Measurements from ENCODE around the gene NBPF6.
A peak's percentile ranks its signal among the peaks of the same experiment; 100 is the strongest.
"Not testable (repeated sequence)": the region's sequence is repeated elsewhere in the genome, so short reads cannot be mapped to it uniquely, and the experiment has no call there.

The NBPF6 gene

DNA sequence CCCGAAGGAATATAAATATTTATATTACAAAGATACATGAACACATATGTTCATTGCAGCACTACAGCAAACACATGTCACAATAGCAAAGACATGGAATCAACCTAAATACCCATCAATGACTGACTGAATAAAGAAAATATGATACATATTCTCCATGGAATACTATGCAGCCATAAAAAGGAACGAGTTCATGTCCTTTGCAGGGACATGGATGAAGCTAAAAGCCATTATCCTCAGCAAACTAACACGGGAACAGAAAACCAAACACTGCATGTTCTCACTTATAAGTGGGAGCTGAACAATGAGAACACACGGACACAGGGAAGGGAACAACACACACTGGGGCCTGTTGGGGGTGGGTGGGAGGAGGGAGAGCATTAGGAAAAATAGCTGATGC lies 46.7 kb downstream of the NBPF6 start:
- not testable (repeated sequence) for DNase-seq (ENCODE audit: low spot score); FAIRE-seq

GRCh38 chr1:108502138-108502537 lies 52.0 kb downstream of the NBPF6 start:
- no peak for FAIRE-seq
- DNase-seq (ENCODE audit: low spot score) = no peak

DNA sequence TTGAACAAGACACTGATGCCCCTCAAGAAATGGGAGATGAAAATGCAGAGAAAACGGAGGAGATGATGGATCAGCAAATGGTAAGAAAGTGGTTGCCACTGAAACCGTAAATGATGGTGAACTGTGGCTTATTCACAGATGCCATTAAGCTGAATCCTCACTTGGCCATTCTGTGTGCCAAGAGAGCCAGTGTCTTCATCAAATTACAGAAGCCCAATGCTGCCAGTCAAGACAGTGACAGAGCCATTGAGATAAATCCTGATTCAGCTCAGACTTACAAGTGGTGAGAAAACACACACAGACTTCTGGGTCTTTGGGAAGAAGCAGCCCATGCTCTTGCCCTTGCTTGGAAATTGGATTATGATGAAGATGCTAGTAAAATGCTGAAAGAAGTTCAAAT lies 52.5 kb downstream of the NBPF6 start:
- peak; percentile 38 for DNase-seq (ENCODE audit: low spot score)
- peak; percentile 30 for FAIRE-seq

DNA sequence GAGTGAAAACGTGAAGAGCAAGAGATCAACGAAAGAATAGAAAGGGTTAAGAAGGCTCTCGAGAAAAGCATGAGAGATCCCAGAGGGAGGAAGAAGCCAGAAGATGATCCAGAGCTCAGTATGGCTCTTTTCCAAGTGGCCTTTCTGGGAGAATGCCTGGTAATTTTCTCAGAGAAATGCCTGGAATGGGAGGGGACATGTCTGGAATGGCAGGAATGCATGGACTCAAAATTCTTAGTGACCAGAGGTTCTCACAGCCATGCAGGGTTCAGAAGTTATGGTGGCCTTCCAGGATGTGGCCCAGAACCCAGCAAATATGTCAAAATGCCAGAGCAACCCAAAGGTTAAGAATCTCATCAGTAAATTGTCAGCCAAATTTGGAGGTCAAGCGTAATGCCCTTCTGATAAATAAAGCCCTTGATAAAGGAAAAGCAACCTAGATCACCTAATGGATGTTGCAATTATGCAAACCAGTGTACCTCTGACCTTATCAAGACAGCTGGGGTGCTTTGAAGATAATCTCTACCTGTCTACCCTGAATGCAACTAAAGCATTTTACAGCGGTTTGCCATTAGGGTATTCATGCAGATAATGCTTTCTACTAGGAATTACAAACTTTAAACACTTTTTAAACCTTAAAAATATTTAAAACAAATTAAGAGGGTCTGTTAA lies 53.1 kb downstream of the NBPF6 start:
- FAIRE-seq = peak; percentile 74
- DNase-seq (ENCODE audit: low spot score) = peak; percentile 82

DNA sequence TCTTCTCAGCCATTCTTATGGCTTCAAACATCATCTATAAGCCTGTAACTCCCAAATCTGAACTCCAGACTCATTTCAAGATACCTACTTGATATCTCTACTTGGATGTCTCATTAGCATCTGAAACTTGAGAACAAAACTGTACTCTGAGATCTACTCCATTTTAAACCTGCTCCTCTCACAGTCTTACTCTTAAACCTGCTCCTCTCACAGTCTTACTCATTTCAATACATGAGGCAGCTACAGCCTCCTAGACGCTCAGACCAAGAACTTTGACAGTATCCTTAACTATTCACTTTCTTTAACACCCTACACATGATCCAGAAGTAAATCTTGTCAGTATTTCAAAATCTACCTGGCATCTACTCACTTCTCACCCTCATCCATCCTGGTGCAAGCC lies 54.3 kb downstream of the NBPF6 start:
- FAIRE-seq (no peak), DNase-seq (ENCODE audit: low spot score) (no peak)

GRCh38 chr1:108505763-108506070 lies 55.6 kb downstream of the NBPF6 start:
- FAIRE-seq (no peak), DNase-seq (ENCODE audit: low spot score) (no peak)

DNA sequence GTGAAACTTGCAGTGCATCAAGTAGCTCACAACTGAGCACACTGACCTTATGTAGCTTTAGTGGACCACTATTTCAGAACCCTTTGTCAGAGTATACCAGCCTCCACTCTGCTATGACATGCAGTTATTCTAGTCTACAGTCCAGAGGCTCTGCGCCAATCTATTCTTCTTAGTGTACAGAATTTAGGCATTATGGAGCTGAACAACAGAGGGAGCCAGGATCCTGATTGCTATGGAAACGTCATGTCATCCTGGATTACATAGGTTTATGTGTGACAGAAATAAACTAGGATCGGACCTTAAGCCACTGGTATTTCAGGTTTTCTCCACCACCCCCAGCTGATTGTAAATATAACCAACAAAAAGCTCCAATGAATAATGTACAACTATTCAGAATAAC lies 61.6 kb downstream of the NBPF6 start:
- FAIRE-seq = no peak
- DNase-seq (ENCODE audit: low spot score) = no peak

DNA sequence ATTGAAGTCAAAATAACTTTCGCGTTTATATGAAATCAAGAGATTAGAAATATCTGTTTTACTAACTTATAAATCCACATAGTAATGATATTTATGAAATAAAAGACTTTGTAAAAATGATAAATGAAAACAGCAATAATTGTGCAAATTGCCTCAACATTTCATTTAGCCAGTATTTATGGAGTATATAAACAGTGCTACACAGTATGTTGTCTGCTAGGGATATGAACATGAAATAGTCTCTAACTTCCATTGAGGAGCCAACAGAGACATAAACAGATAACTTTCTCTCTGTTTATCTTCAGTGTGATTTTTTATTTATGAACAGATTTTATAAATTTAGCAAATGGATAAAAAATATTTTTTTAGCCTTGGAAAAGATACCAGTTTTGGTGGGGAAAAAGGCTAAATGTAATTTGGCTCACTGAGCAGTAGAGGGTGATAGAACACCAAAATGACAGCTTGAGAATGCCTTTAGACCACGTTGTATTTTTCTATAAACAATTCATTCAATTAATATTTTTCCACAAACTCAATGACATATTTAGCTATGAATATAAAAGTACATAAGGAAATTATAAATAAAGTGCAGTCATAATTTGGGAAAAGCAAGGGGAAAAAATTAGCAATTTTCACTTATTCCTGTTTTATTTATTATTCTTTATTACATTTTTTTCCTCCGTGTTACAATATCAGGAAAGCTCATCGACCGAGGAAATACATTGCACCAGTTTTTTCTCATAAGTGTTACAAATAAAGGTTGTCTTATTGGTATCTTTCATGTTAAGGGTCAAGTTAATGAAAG lies 62.3 kb downstream of the NBPF6 start:
- FAIRE-seq (no peak), DNase-seq (ENCODE audit: low spot score) (peak; percentile 25)

DNA sequence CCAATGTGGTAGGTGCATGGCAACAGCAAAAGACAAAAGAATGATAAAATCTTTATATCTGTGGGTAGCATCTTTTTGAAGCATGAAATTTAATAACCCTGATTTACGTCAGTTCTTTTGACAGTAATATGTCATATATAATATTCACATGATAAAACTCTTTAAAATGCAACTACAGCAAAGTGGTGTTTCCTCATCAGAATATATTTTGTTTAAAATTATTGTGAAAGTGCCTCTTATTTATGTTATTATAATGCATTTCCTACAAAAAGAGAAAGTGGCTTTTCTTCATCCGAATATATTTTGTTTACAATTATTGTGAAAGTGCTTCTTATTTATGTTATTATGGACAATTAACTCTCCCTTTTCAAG lies 62.9 kb downstream of the NBPF6 start:
- FAIRE-seq = no peak
- no peak for DNase-seq (ENCODE audit: low spot score)

DNA sequence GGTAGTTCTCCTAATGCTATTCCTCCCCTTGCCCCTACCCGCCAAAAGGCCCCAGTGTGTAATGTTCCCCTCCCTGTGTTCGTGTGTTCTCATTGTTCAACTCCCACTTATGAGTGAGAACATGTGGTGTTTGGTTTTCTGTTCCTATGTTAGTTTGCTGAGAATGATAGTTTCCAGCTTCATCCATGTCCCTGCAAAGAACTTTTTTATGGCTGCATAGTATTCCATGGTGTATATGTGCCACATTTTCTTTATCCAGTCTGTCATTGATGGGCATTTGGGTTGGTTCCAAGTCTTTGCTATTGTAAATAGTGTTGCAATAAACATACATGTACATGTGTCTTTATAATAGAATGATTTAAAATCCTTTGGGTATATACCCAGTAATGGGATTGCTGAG lies 63.8 kb downstream of the NBPF6 start:
- FAIRE-seq = not testable (repeated sequence)

GRCh38 chr1:108517301-108517897 lies 67.3 kb downstream of the NBPF6 start:
- not testable (repeated sequence) for FAIRE-seq; DNase-seq (ENCODE audit: low spot score)

More for the DNA sequence above, 63.8 kb downstream of the NBPF6 start:
- DNase-seq (ENCODE audit: low spot score) = not testable (repeated sequence)
